Esophagus muscularis mucosa (tissue), 4 donors: ENCODE measurements around the gene OGFOD3. TPM values are rescaled to one million over a fixed set of nuclear protein-coding genes. Genes with fewer than 3 reads are reported as not detected.

Experiments
- DNase-seq: peaks from one replicate; pipeline ENCODE4 v3.0.0-alpha.2; 2017; ENCODE audit errors: extremely low spot score
- H3K27ac ChIP-seq, 4 donors: fragments of 200-600 bp; sonication (generic); replicated peaks in 1 of 4; 1 replicate in 3 of 4; 2 replicates in 1 of 4; pipeline ENCODE4 v1.5.1; 2016 to 2019; ENCODE audit warnings: mild to moderate bottlenecking in 1 of 4
- H3K27me3 ChIP-seq, 4 donors: fragments of 200-600 bp; sonication (generic); one replicate each; pipeline versions ENCODE4 v1.5.1 to v1.6.0; 2016 to 2019
- H3K36me3 ChIP-seq, 4 donors: fragments of 200-600 bp; sonication (generic); one replicate each; pipeline ENCODE4 v1.5.1; 2016 to 2019
- H3K4me1 ChIP-seq, 4 donors: fragments of 200-600 bp; sonication (generic); one replicate each; pipeline ENCODE4 v1.5.1; 2016 to 2019
- H3K4me3 ChIP-seq, 4 donors: fragments of 200-600 bp; sonication (generic); 1 replicate in 2 of 4; 2 replicates in 2 of 4; pipeline ENCODE4 v1.5.1; 2016 to 2019; ENCODE audit warnings: mild to moderate bottlenecking in 4 of 4, moderate library complexity in 1 of 4
- H3K9me3 ChIP-seq, 4 donors: fragments of 200-600 bp; sonication (generic); 1 replicate in 3 of 4; 2 replicates in 1 of 4; pipeline ENCODE4 v1.5.1; 2016 to 2019
- CTCF ChIP-seq, 3 experiments: fragments of 200-600 bp in 2 of 3; fragments of 450-650 bp in 1 of 3; sonication (generic) in 2 of 3; IDR thresholded peaks; one replicate each; pipeline ENCODE4 v1.5.1; 2017 to 2019; ENCODE audit warnings: antibody characterized with exemption in 3 of 3, mild to moderate bottlenecking in 2 of 3, moderate library complexity in 1 of 3
- EP300 ChIP-seq: sonication (generic); formaldehyde crosslinking; IDR thresholded peaks from one replicate; pipeline ENCODE4 v1.6.1; 2017; ENCODE audit warnings: antibody characterized with exemption
- POLR2A ChIP-seq: fragments of 450-650 bp; IDR thresholded peaks from one replicate; pipeline ENCODE4 v1.6.1; 2017; ENCODE audit warnings: antibody characterized with exemption, moderate library complexity, mild to moderate bottlenecking, low read depth
- POLR2AphosphoS5 ChIP-seq, 2 donors: sonication (generic); formaldehyde crosslinking; IDR thresholded peaks; one replicate each; pipeline ENCODE4 v1.6.1; 2017; ENCODE audit warnings: antibody characterized with exemption in 2 of 2
- WGBS: methylation state at CpG from one replicate; pipeline ENCODE4 v1.1.5; 2018; 5-methylcytosine and 5-hydroxymethylcytosine counted together
- intact Hi-C: fragments of 100-400 bp; cut with DNase I; formaldehyde crosslinking; loops from one replicate; pipeline ENCODE4 v1.15.1; 2023
- total RNA-seq, 4 donors: library from RNA; depleted of rRNA; stranded (reverse); fragments of >200 nt; gene quantifications; one replicate each; pipeline versions ENCODE4 v1.1.0 to v1.2.1, GENCODE V29; 2016

OGFOD3 gene
- total RNA-seq, 4 donors from 2014 or later, result 21.6 to 35.3 (median 28.5) TPM

- intact Hi-C loops, result no loop called here
- Histone ChIP-seq H3K36me3 (peaks cover 7 to 78% (median 54%) of the 10 kb centered on the region in 4 donors), H3K4me1 (peaks cover 5 to 34% (median 30%) of the 10 kb centered on the region in 4 donors)
Measured at GRCh38 chr17:82441691-82442487, 23.5 kb upstream of the OGFOD3 start.

GRCh38 chr17:82440991-82441627, 22.7 kb upstream of the OGFOD3 start:
- DNase-seq, result no peak
- intact Hi-C loops, result no loop called here
- 61% methylated on average over 17 of the region's 17 CpGs for WGBS
- no peaks in the 10 kb centered on the region for H3K9me3 ChIP-seq
- H3K36me3 ChIP-seq, result peaks cover 7 to 82% (median 60%) of the 10 kb centered on the region in 4 donors
- peak overlapping the region in 2 of 4 donors; percentile 16 to 20 for H3K4me3 ChIP-seq
- TF ChIP-seq CTCF (IDR thresholded peaks at IDR 0.05), result no peak
- H3K27ac ChIP-seq, result peak overlapping the region in 2 of 4 donors; percentile 7 to 48
- H3K27me3 ChIP-seq, result no peaks in the 10 kb centered on the region
- H3K4me1 ChIP-seq, result peaks cover 1 to 27% (median 23%) of the 10 kb centered on the region in 4 donors

More at GRCh38 chr17:82441691-82442487, 23.5 kb upstream of the OGFOD3 start:
- 90% methylated on average over 19 of the region's 27 CpGs for WGBS
- no peak for DNase-seq
- Histone ChIP-seq H3K9me3 (no peaks in the 10 kb centered on the region), H3K27me3 (no peaks in the 10 kb centered on the region), H3K4me3 (no peak overlapping the region), H3K27ac (no peak overlapping the region)
- no peak for TF ChIP-seq POLR2AphosphoS5 (IDR thresholded peaks at IDR 0.05)

- intact Hi-C loops, result no loop called here
- peaks cover 0 to 22% (median 17%) of the 10 kb centered on the region in 4 donors for H3K4me1 ChIP-seq
- peak overlapping the region in 2 of 4 donors; percentile 16 to 20 for H3K4me3 ChIP-seq
- no peaks in the 10 kb centered on the region for H3K9me3 ChIP-seq
- WGBS, result 68% methylated on average over 22 of the region's 22 CpGs
- TF ChIP-seq POLR2AphosphoS5 (IDR thresholded peaks at IDR 0.05) (no peak), POLR2A (no peak), EP300 (no peak), CTCF (IDR thresholded peaks at IDR 0.05) (no peak)
- H3K27ac ChIP-seq, result peak overlapping the region in 2 of 4 donors; percentile 7 to 48
- H3K27me3 ChIP-seq, result no peaks in the 10 kb centered on the region
- peaks cover 7 to 82% (median 61%) of the 10 kb centered on the region in 4 donors for H3K36me3 ChIP-seq
- no peak for DNase-seq
Measured at GRCh38 chr17:82440469-82440981, 22.1 kb upstream of the OGFOD3 start.

GRCh38 chr17:82439829-82440365, 21.5 kb upstream of the OGFOD3 start:
- H3K27me3 ChIP-seq, result no peaks in the 10 kb centered on the region
- no peak overlapping the region for H3K4me3 ChIP-seq
- H3K27ac ChIP-seq, result no peak overlapping the region
- H3K4me1 ChIP-seq, result peaks cover 0 to 15% (median 10%) of the 10 kb centered on the region in 4 donors
- 96% methylated on average over 31 of the region's 34 CpGs for WGBS
- H3K36me3 ChIP-seq, result peaks cover 7 to 82% (median 58%) of the 10 kb centered on the region in 4 donors
- H3K9me3 ChIP-seq, result no peaks in the 10 kb centered on the region
- TF ChIP-seq POLR2A (no peak), POLR2AphosphoS5 (IDR thresholded peaks at IDR 0.05) (no peak), CTCF (IDR thresholded peaks at IDR 0.05) (no peak), EP300 (no peak)
- intact Hi-C loops, result no loop called here
- no peak for DNase-seq
